GM20000 (cell line): ENCODE data around the gene OGG1.

ENCODE experiments used
- DNase-seq: peaks from one replicate; pipeline ENCODE4 v3.0.0; 2012; ENCODE audit warnings: low spot score
- TF ChIP-seq, protein P1 (sequence below): IDR thresholded peaks from 2 replicates; pipeline ENCODE4 v1.5.1; 2012; ENCODE audit warnings: mild to moderate bottlenecking, control low read depth; ENCODE audit errors: extremely low read depth, missing control alignments

Gene OGG1

GRCh38 chr3:9717563-9717962 lies 32.2 kb upstream of the OGG1 start:
- TF ChIP-seq, protein P1, sequence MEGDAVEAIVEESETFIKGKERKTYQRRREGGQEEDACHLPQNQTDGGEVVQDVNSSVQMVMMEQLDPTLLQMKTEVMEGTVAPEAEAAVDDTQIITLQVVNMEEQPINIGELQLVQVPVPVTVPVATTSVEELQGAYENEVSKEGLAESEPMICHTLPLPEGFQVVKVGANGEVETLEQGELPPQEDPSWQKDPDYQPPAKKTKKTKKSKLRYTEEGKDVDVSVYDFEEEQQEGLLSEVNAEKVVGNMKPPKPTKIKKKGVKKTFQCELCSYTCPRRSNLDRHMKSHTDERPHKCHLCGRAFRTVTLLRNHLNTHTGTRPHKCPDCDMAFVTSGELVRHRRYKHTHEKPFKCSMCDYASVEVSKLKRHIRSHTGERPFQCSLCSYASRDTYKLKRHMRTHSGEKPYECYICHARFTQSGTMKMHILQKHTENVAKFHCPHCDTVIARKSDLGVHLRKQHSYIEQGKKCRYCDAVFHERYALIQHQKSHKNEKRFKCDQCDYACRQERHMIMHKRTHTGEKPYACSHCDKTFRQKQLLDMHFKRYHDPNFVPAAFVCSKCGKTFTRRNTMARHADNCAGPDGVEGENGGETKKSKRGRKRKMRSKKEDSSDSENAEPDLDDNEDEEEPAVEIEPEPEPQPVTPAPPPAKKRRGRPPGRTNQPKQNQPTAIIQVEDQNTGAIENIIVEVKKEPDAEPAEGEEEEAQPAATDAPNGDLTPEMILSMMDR, result no peak
- no peak for DNase-seq

DNA sequence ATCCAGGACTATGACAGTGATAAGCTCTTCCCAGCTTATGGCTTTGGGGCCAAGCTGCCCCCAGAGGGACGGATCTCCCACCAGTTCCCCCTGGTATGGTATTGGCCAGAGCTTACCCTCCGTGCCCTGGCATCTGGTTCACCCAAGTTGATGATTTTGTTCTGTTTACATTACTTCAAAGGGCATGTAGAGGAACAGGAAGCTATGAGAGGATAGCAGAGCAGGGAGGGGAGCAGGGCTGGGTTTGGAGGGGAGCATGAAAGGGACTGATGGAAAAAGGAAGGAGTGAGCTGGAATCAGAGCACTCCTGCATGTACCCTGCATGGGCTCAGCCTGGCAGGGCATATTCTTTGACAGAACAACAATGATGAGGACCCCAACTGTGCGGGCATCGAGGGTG lies 31.6 kb upstream of the OGG1 start:
- TF ChIP-seq, protein P1, result no peak

DNA sequence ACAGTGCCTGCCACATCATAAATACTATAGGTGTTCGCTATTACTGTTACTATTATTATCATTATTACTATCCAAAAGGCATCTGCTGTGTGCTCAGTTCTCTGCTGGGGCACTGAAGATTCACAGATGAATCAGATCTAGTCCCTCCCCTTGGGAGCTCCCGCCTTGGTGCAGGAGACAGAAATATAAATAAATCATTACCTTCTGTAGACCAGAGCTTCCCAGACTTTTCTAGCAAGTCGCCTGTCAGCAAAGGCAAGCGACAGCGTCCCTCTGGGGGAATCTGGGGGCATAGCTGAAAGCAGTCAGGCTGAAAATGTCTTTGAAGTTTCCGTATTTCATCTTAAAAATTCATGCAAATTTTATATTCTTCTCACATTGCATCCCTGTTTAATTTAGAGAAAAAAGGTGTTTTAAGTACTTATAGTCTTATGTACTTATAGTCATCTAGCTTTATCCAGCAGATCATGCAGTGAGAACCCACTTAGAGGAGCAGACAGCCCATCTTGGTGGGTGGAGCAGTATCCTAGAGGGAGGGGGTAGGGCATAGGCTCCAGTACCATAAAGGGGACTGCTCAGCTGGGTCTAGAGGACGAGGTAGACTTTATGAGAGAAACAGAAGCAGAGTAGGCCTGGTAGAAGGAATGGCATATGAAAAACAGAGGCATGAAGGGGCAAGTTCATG lies 28.6 kb upstream of the OGG1 start:
- TF ChIP-seq, protein P1, result no peak
- no peak for DNase-seq

More for the DNA sequence above, 31.6 kb upstream of the OGG1 start:
- DNase-seq, result no peak

DNA sequence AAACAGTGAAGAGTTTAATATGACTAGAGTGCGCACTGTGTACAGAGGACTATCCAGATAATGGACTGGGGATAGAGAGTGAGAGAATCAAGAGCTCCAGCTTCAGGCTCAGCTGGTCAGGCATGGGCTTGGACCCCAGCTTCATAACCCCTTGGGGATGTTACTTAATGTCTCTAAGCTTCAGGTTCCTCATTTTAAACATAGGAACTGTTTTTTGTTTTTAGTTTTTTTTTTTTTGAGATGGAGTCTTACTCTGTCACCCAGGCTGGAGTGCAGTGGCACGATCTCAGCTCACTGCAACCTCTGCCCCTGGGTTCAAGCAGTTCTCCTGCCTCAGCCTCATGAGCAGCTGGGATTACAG lies 28.1 kb upstream of the OGG1 start:
- no peak for DNase-seq
- TF ChIP-seq, protein P1, result no peak

DNA sequence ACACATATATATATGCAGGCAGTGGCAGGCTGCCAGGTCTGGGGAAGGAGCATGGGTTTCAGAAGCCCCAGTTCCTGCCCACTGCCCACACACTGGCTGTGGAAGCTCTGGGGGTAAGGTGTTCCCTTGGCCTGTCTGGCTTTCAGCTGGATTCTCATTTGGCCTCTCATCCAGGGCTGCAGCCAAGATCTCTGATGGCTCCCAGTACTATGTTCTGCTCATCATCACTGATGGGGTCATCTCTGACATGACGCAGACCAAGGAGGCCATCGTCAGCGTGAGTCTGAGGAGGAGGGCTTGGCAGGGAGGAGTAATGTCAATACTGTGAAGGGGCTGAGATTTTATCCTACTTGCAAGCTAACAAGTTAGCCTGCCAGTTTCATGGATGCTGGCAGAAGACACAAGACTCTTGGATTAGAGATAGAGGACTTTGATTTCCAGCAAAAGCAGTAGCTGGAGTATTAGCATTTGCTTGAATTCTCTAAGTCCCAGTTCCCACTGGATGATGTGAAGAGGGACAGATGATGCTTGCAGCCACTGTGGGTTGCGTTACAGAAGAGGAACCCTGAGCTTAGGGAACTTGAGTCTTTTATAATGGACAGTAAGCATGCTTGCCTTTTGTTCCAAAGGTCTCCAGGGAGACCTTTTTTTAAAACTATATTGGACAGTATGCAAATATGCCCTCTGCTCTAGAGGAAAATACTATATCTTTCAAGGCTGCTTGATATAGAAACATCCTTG lies 23.8 kb upstream of the OGG1 start:
- TF ChIP-seq, protein P1, result no peak
- no peak for DNase-seq

DNA sequence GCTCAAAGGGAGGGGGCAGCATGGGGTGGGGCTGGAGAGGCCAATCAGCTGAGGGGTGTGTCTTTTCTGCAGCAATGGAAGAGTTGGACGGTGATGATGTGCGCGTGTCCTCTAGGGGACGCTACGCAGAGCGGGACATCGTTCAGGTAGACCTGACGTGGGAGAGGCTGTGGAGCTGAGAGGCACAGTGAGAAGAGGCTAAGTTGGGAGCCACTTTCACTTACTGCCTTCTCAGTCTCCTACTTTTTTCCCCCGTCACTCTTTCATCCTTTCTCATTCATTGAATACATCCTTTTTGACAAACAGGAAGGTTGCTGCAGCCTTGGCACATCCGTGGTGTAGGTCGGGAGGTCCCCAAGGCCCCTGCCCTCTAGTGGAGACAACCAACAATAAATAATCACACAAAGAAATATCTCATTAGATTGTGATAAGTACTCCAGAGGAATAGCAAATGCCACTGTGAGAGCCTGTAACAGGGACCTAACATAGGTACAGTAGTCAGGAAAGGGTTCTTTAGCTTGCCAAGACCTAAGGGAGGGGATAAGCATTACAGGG lies 22.6 kb upstream of the OGG1 start:
- no peak for DNase-seq

More for the DNA sequence above, 22.6 kb upstream of the OGG1 start:
- TF ChIP-seq, protein P1, result no peak
